ENCODE measurements around the gene TAB2. TPM values are rescaled to one million over a fixed set of nuclear protein-coding genes. Genes with fewer than 3 reads are reported as not detected.
"Not testable (repeated sequence)": the region's sequence is repeated elsewhere in the genome, so short reads cannot be mapped to it uniquely, and the experiment has no call there.

The TAB2 gene
- polyA plus RNA-seq, 3 donors = 11.9 to 33.1 (median 21.0) TPM

- 53 to 75% (median 70%) methylated on average over 1 of the region's 1 CpG for WGBS, 3 donors
These were observed 12.0 kb downstream of the TAB2 start for GRCh38 chr6:149329529-149329928.

GRCh38 chr6:149330133-149330532 is 12.6 kb downstream of the TAB2 start:
- no peak overlapping the region for H3K27ac ChIP-seq (ENCODE audit: low read depth, low read length)
- 59 to 82% (median 78%) methylated on average over 2 of the region's 2 CpGs for WGBS, 3 donors

More at GRCh38 chr6:149329529-149329928, 12.0 kb downstream of the TAB2 start:
- no peak overlapping the region for H3K27ac ChIP-seq (ENCODE audit: low read depth, low read length)

- 82 to 92% (median 85%) methylated on average over 2 of the region's 2 CpGs for WGBS, 3 donors
- H3K27ac ChIP-seq (ENCODE audit: low read depth, low read length) = no peak overlapping the region
These were observed 13.7 kb downstream of the TAB2 start for GRCh38 chr6:149331043-149331807.

GRCh38 chr6:149331871-149332270 is 14.4 kb downstream of the TAB2 start:
- no peak overlapping the region for H3K27ac ChIP-seq (ENCODE audit: low read depth, low read length)
- WGBS, 3 donors = 83 to 84% (median 84%) methylated on average over 2 of the region's 2 CpGs

GRCh38 chr6:149332602-149333265 is 15.2 kb downstream of the TAB2 start:
- H3K27ac ChIP-seq (ENCODE audit: low read depth, low read length) = no peak overlapping the region
- WGBS, 3 donors = 32 to 88% (median 81%) methylated on average over 5 of the region's 5 CpGs

GRCh38 chr6:149333266-149333620 is 15.7 kb downstream of the TAB2 start:
- 68 to 81% (median 69%) methylated on average over 4 of the region's 4 CpGs for WGBS, 3 donors
- H3K27ac ChIP-seq (ENCODE audit: low read depth, low read length) = no peak overlapping the region

GRCh38 chr6:149334201-149334600 is 16.7 kb downstream of the TAB2 start:
- 51 to 62% (median 53%) methylated on average over 3 of the region's 3 CpGs for WGBS, 3 donors

GRCh38 chr6:149334682-149335160 is 17.2 kb downstream of the TAB2 start:
- H3K27ac ChIP-seq (ENCODE audit: low read depth, low read length) = no peak overlapping the region
- WGBS, 3 donors = 63 to 81% (median 64%) methylated on average over 2 of the region's 2 CpGs

More at GRCh38 chr6:149334201-149334600, 16.7 kb downstream of the TAB2 start:
- no peak overlapping the region for H3K27ac ChIP-seq (ENCODE audit: low read depth, low read length)

GRCh38 chr6:149335924-149336608 is 18.6 kb downstream of the TAB2 start:
- WGBS, 3 donors = 64 to 69% (median 68%) methylated on average over 4 of the region's 4 CpGs
- no peak overlapping the region for H3K27ac ChIP-seq (ENCODE audit: low read depth, low read length)

- no peak overlapping the region for H3K27ac ChIP-seq (ENCODE audit: low read depth, low read length)
These were observed 19.1 kb downstream of the TAB2 start for GRCh38 chr6:149336609-149336928.

- 34 to 60% (median 59%) methylated on average over 1 of the region's 1 CpG for WGBS, 3 donors
- H3K27ac ChIP-seq (ENCODE audit: low read depth, low read length) = no peak overlapping the region
These were observed 19.8 kb downstream of the TAB2 start for GRCh38 chr6:149337320-149337719.

- H3K27ac ChIP-seq (ENCODE audit: low read depth, low read length) = no peak overlapping the region
- WGBS, 3 donors = 80 to 89% (median 81%) methylated on average over 4 of the region's 4 CpGs
These were observed 22.7 kb downstream of the TAB2 start for GRCh38 chr6:149340200-149340599.

- no peak overlapping the region for H3K27ac ChIP-seq (ENCODE audit: low read depth, low read length)
These were observed 25.0 kb downstream of the TAB2 start for GRCh38 chr6:149342525-149342924.

GRCh38 chr6:149343501-149343900 is 26.0 kb downstream of the TAB2 start:
- WGBS, 3 donors = 69 to 92% (median 88%) methylated on average over 1 of the region's 1 CpG
- H3K27ac ChIP-seq (ENCODE audit: low read depth, low read length) = no peak overlapping the region

More at GRCh38 chr6:149342525-149342924, 25.0 kb downstream of the TAB2 start:
- WGBS, 3 donors = 27 to 63% (median 45%) methylated on average over 1 of the region's 1 CpG

GRCh38 chr6:149346078-149346477 is 28.6 kb downstream of the TAB2 start:
- H3K27ac ChIP-seq (ENCODE audit: low read depth, low read length) = no peak overlapping the region
- 92 to 93% (median 92%) methylated on average over 3 of the region's 3 CpGs for WGBS, 3 donors

- 55 to 64% (median 60%) methylated on average over 2 of the region's 2 CpGs for WGBS, 3 donors
- no peak overlapping the region for H3K27ac ChIP-seq (ENCODE audit: low read depth, low read length)
These were observed 29.6 kb downstream of the TAB2 start for GRCh38 chr6:149347067-149347466.

GRCh38 chr6:149349279-149349678 is 31.8 kb downstream of the TAB2 start:
- H3K27ac ChIP-seq (ENCODE audit: low read depth, low read length) = not testable (repeated sequence)
- 92 to 96% (median 94%) methylated on average over 6 of the region's 6 CpGs for WGBS, 3 donors

- no peak overlapping the region for H3K27ac ChIP-seq (ENCODE audit: low read depth, low read length)
- 40 to 95% (median 91%) methylated on average over 2 of the region's 2 CpGs for WGBS, 3 donors
These were observed 36.5 kb downstream of the TAB2 start for GRCh38 chr6:149354009-149354408.

- no peak overlapping the region for H3K27ac ChIP-seq (ENCODE audit: low read depth, low read length)
- 86 to 91% (median 88%) methylated on average over 6 of the region's 6 CpGs for WGBS, 3 donors
These were observed 38.7 kb downstream of the TAB2 start for GRCh38 chr6:149356081-149356750.
